Right lobe of liver (tissue), 4 donors: Measurements from ENCODE around the gene CADPS.

Source experiments
- CTCF ChIP-seq, 4 donors: fragments of 200-600 bp in 3 of 4; fragments of 450-650 bp in 1 of 4; IDR thresholded peaks; one replicate each; pipeline versions ENCODE4 v1.5.1 to v1.8.0; 2016 to 2022; ENCODE audit warnings: antibody characterized with exemption in 4 of 4, mild to moderate bottlenecking in 2 of 4
- POLR2A ChIP-seq: fragments of 450-650 bp; IDR thresholded peaks from one replicate; pipeline ENCODE4 v1.6.1; 2017; ENCODE audit warnings: antibody characterized with exemption, mild to moderate bottlenecking
- donor health status: DM: no; HTN: no; CAD: no.
- donor health status: DM: no; HTN: no; CAD: no.
- donor health status: DM: no; HTN: yes; CAD: no.

GRCh38 chr3:62376454-62376720, 498.8 kb downstream of the CADPS start:
- TF ChIP-seq CTCF (IDR thresholded peaks at IDR 0.05): no peak
- no peak for TF ChIP-seq POLR2A
